H1 (cell line): ENCODE data around the gene CGNL1. TPM values are rescaled to one million over a fixed set of nuclear protein-coding genes. Genes with fewer than 3 reads are reported as not detected.
A peak's percentile ranks its signal among the peaks of the same experiment; 100 is the strongest.

Source experiments
- CTCF ChIA-PET: fragments of 300-600 bp; sonication (Branson Sonifier 250); formaldehyde crosslinking; loops from one replicate; lab custom pipeline; 2021; ENCODE audit not compliant: partially characterized antibody; lab: Charles Lee
- POLR2A ChIA-PET: fragments of 300-600 bp; sonication (Branson Sonifier 250); formaldehyde crosslinking; loops from one replicate; lab custom pipeline; 2021; ENCODE audit warnings: inconsistent platforms; ENCODE audit not compliant: partially characterized antibody; lab: Charles Lee
- DNase-seq, 2 experiments: peaks; one replicate each; pipeline versions ENCODE4 v3.0.0 to v3.0.0-alpha.2; 2010 to 2022; ENCODE audit warnings: low spot score in 2 of 2, low read depth in 1 of 2, mixed read lengths in 1 of 2
- FAIRE-seq: peaks from 2 replicates; lab custom pipeline; 2011; peaks lifted over from hg19 to GRCh38; lab: Jason Lieb, UNC
- H2AFZ ChIP-seq: 2 replicates; pipeline ENCODE4 v1.8.1; 2012; ENCODE audit warnings: low read length, inconsistent platforms
- H2AK5ac ChIP-seq: 2 replicates; pipeline ENCODE4 v1.6.1; 2013; ENCODE audit warnings: low read depth, low read length
- H2BK120ac ChIP-seq: replicated peaks from 2 replicates; pipeline ENCODE3; 2013; ENCODE audit warnings: low read depth, low read length, inconsistent platforms
- H2BK12ac ChIP-seq: 2 replicates; pipeline ENCODE4 v1.6.1; 2013; ENCODE audit warnings: low read depth, low read length
- H2BK15ac ChIP-seq: 2 replicates; pipeline ENCODE4 v1.6.1; 2013; ENCODE audit warnings: low read length
- H2BK20ac ChIP-seq: 2 replicates; pipeline ENCODE4 v1.6.1; 2013; ENCODE audit warnings: low read length
- H2BK5ac ChIP-seq: 2 replicates; pipeline ENCODE4 v1.6.1; 2013; ENCODE audit warnings: low read depth, low read length
- H3K14ac ChIP-seq: 2 replicates; pipeline ENCODE4 v1.6.1; 2013; ENCODE audit warnings: inconsistent platforms; ENCODE audit not compliant: insufficient read length
- H3K18ac ChIP-seq: 2 replicates; pipeline ENCODE4 v1.6.1; 2013; ENCODE audit warnings: low read length; ENCODE audit errors: extremely low read depth
- H3K23ac ChIP-seq: 2 replicates; pipeline ENCODE4 v1.6.1; 2013; ENCODE audit warnings: inconsistent platforms; ENCODE audit not compliant: insufficient read length
- H3K23me2 ChIP-seq: 2 replicates; pipeline ENCODE4 v1.6.1; 2013; ENCODE audit warnings: low read depth, low read length
- H3K27ac ChIP-seq: 2 replicates; pipeline ENCODE4 v1.6.1; 2011; ENCODE audit warnings: low read depth, low read length, inconsistent platforms
- H3K27me3 ChIP-seq, 4 experiments: replicated peaks in 1 of 4; 1 replicate in 1 of 4; 2 replicates in 3 of 4; pipeline versions ENCODE4 v1.6.1 to v1.8.1; 2011 to 2013; ENCODE audit warnings: low read length in 3 of 4, mild to moderate bottlenecking in 3 of 4, inconsistent platforms in 2 of 4, mixed read lengths in 2 of 4, moderate library complexity in 1 of 4; ENCODE audit not compliant: control insufficient read depth in 3 of 4, insufficient read depth in 3 of 4; ENCODE audit errors: extremely low read depth in 1 of 4
- H3K36me3 ChIP-seq, 4 experiments: 2 replicates each; pipeline versions ENCODE4 v1.6.1 to v1.8.1; 2011 to 2013; ENCODE audit warnings: mild to moderate bottlenecking in 4 of 4, low read length in 3 of 4, moderate library complexity in 2 of 4, control low read depth in 1 of 4, inconsistent platforms in 1 of 4; ENCODE audit not compliant: insufficient read depth in 4 of 4, control insufficient read depth in 2 of 4
- H3K4ac ChIP-seq: replicated peaks from 2 replicates; pipeline ENCODE3; 2013; ENCODE audit warnings: low read length, low read depth, mixed read lengths, inconsistent platforms; ENCODE audit not compliant: insufficient read length
- H3K4me1 ChIP-seq, 4 experiments: replicated peaks in 1 of 4; 1 replicate in 1 of 4; 2 replicates in 3 of 4; pipeline versions ENCODE4 v1.6.1 to v1.8.1; 2011 to 2013; ENCODE audit warnings: low read length in 3 of 4, inconsistent platforms in 2 of 4, mixed read lengths in 1 of 4; ENCODE audit not compliant: insufficient read depth in 4 of 4, control insufficient read depth in 3 of 4
- H3K4me2 ChIP-seq, 2 experiments: 2 replicates each; pipeline versions ENCODE4 v1.6.1 to v1.8.1; 2011 to 2013; ENCODE audit warnings: low read depth in 2 of 2, low read length in 2 of 2, control low read depth in 1 of 2, inconsistent platforms in 1 of 2, mild to moderate bottlenecking in 1 of 2; ENCODE audit not compliant: insufficient read depth in 1 of 2
- H3K4me3 ChIP-seq, 4 experiments: fragments of 200-600, 300-600 bp in 1 of 4; sonication (generic), shearing (Covaris generic), sonication (Bioruptor Twin) in 1 of 4; 2 replicates each; pipeline versions ENCODE4 v1.5.1 to v1.8.1; 2011 to 2016; ENCODE audit warnings: low read length in 4 of 4, low read depth in 3 of 4, control low read depth in 2 of 4, inconsistent platforms in 2 of 4, mild to moderate bottlenecking in 2 of 4, mixed read lengths in 1 of 4, moderate library complexity in 1 of 4; ENCODE audit not compliant: insufficient read depth in 2 of 4; ENCODE audit errors: extremely low read depth in 1 of 4
- H3K56ac ChIP-seq: replicated peaks from 2 replicates; pipeline ENCODE3; 2013; ENCODE audit warnings: low read depth, mild to moderate bottlenecking, mixed read lengths, low read length, inconsistent platforms; ENCODE audit not compliant: insufficient read length
- H3K79me1 ChIP-seq: 2 replicates; pipeline ENCODE4 v1.6.1; 2013; ENCODE audit warnings: low read depth, low read length, control low read depth
- H3K79me2 ChIP-seq, 2 experiments: 2 replicates each; pipeline versions ENCODE4 v1.6.1 to v1.8.1; 2012 to 2013; ENCODE audit warnings: low read length in 2 of 2, mild to moderate bottlenecking in 2 of 2, inconsistent platforms in 1 of 2; ENCODE audit not compliant: insufficient read depth in 2 of 2, control insufficient read depth in 1 of 2
- H3K9ac ChIP-seq, 4 experiments: replicated peaks in 1 of 4; 1 replicate in 1 of 4; 2 replicates in 3 of 4; pipeline versions ENCODE4 v1.6.1 to v1.8.1; 2011 to 2013; ENCODE audit warnings: low read depth in 3 of 4, low read length in 3 of 4, control low read depth in 2 of 4, mild to moderate bottlenecking in 2 of 4, moderate library complexity in 2 of 4, inconsistent platforms in 1 of 4; ENCODE audit errors: extremely low read depth in 1 of 4
- H3K9me3 ChIP-seq, 2 experiments: 2 replicates each; pipeline versions ENCODE4 v1.6.1 to v1.8.1; 2012 to 2013; ENCODE audit warnings: mild to moderate bottlenecking in 2 of 2, moderate library complexity in 2 of 2, control low read depth in 1 of 2, inconsistent platforms in 1 of 2, low read depth in 1 of 2, low read length in 1 of 2, mixed read lengths in 1 of 2; ENCODE audit not compliant: insufficient read depth in 2 of 2
- H4K20me1 ChIP-seq, 2 experiments: replicated peaks in 1 of 2; 2 replicates each; pipeline versions ENCODE3 to v1.8.1; 2011 to 2013; ENCODE audit warnings: inconsistent platforms in 2 of 2, low read length in 2 of 2, mild to moderate bottlenecking in 1 of 2; ENCODE audit not compliant: insufficient read depth in 2 of 2, control insufficient read depth in 1 of 2
- H4K5ac ChIP-seq: 2 replicates; pipeline ENCODE4 v1.6.1; 2013; ENCODE audit warnings: low read length, low read depth, mixed read lengths, inconsistent platforms; ENCODE audit not compliant: insufficient read length
- H4K8ac ChIP-seq: 2 replicates; pipeline ENCODE4 v1.8.0; 2013; ENCODE audit warnings: mild to moderate bottlenecking, moderate library complexity, low read length, inconsistent platforms; ENCODE audit not compliant: insufficient read depth; ENCODE audit errors: extremely low read depth
- H4K91ac ChIP-seq: replicated peaks from 2 replicates; pipeline ENCODE3; 2013; ENCODE audit warnings: low read length, mixed read lengths, inconsistent platforms; ENCODE audit not compliant: insufficient read length
- BCL11A ChIP-seq, 2 experiments: IDR thresholded peaks; one replicate each; pipeline ENCODE4 v1.6.1; 2011; ENCODE audit warnings: low read depth in 2 of 2, low read length in 2 of 2, mild to moderate bottlenecking in 2 of 2
- BRCA1 ChIP-seq: IDR thresholded peaks from 2 replicates; pipeline ENCODE4 v1.6.1; 2012; ENCODE audit warnings: low read depth, low read length, improper control_type of control experiment
- CHD2 ChIP-seq: IDR thresholded peaks from 2 replicates; pipeline ENCODE4 v1.6.1; 2012; ENCODE audit warnings: low read length, improper control_type of control experiment
- CREB1 ChIP-seq: IDR thresholded peaks from 2 replicates; pipeline ENCODE4 v1.6.1; 2012; ENCODE audit warnings: inconsistent platforms
- CTBP2 ChIP-seq: IDR thresholded peaks from 2 replicates; pipeline ENCODE4 v1.7.0; 2011; ENCODE audit warnings: borderline replicate concordance, mild to moderate bottlenecking, moderate library complexity, mixed read lengths, low read length; ENCODE audit not compliant: insufficient read depth, insufficient read length
- EZH2 ChIP-seq: fragments of 200-600 bp; sonication (generic); IDR thresholded peaks from 2 replicates; pipeline ENCODE4 v1.7.1; 2012; ENCODE audit warnings: low read depth, mild to moderate bottlenecking, moderate library complexity, low read length, inconsistent platforms; ENCODE audit not compliant: severe bottlenecking
- PHF8 ChIP-seq: fragments of 200-600 bp; sonication (generic); conservative IDR thresholded peaks from 2 replicates; pipeline ENCODE4 v1.7.1; 2012; ENCODE audit warnings: low read depth, mild to moderate bottlenecking, inconsistent platforms, low read length, moderate library complexity
- POLR2A ChIP-seq, 2 experiments: IDR thresholded peaks; 1 replicate in 1 of 2; 2 replicates in 1 of 2; pipeline ENCODE4 v1.6.1; 2011; ENCODE audit warnings: low read depth in 2 of 2, low read length in 2 of 2, mild to moderate bottlenecking in 2 of 2; ENCODE audit errors: control extremely low read depth in 1 of 2
- RFX5 ChIP-seq: IDR thresholded peaks from 2 replicates; pipeline ENCODE4 v1.6.1; 2011; ENCODE audit warnings: low read depth, low read length, improper control_type of control experiment, borderline replicate concordance
- SP2 ChIP-seq: IDR thresholded peaks from 2 replicates; pipeline ENCODE4 v1.6.1; 2012; ENCODE audit warnings: mild to moderate bottlenecking, low read length, inconsistent platforms
- TCF12 ChIP-seq: IDR thresholded peaks from 2 replicates; pipeline ENCODE4 v1.6.1; 2011; ENCODE audit warnings: low read depth, mild to moderate bottlenecking, low read length
- YY1 ChIP-seq: IDR thresholded peaks from 2 replicates; pipeline ENCODE4 v1.6.1; 2011; ENCODE audit warnings: low read depth, mild to moderate bottlenecking, low read length
- WGBS, 2 experiments: shearing (Covaris generic) in 1 of 2; methylation state at CpG; one replicate each; pipeline versions ENCODE4 v1.1.6 to v1.1.7; 2013 to 2015; ENCODE audit warnings: low lambda C conversion rate in 2 of 2, mixed read lengths in 2 of 2, inconsistent platforms in 1 of 2, low coverage in 1 of 2, missing lambda C conversion rate in 1 of 2; ENCODE audit not compliant: insufficient replicate concordance in 2 of 2, insufficient coverage in 1 of 2, insufficient read length in 1 of 2; ENCODE audit errors: extremely low coverage in 1 of 2, missing lambda C conversion rate in 1 of 2; 5-methylcytosine and 5-hydroxymethylcytosine counted together
- polyA plus RNA-seq, 7 experiments: library from polyadenylated mRNA; depleted of rRNA in 3 of 7; stranded (reverse) in 5 of 7; unstranded in 2 of 7; fragments of >200 nt in 5 of 7; fragments of 200-250 nt in 2 of 7; gene quantifications; 1 replicate in 5 of 7; 2 replicates in 1 of 7; 4 replicates in 1 of 7; pipeline versions ENCODE4 v1.2.1 to v1.2.3, GENCODE V29; 2011 to 2013; ENCODE audit warnings: missing spikeins in 2 of 7, mixed read lengths in 2 of 7
- total RNA-seq: library from RNA; stranded (reverse); fragmentation: NEBNext Ultra II Directional; extraction: Animal tissue kit (Norgen Biotek cat#: 25700); gene quantifications from 2 replicates; pipeline ENCODE4 v1.2.1, GENCODE V29; 2021
- TF ChIP-seq, protein P1 (sequence below), 3 experiments: IDR thresholded peaks; 1 replicate in 2 of 3; 2 replicates in 1 of 3; pipeline versions ENCODE4 v1.5.1 to v1.6.1; 2011; ENCODE audit warnings: low read length in 3 of 3, mild to moderate bottlenecking in 3 of 3, inconsistent platforms in 2 of 3, low read depth in 1 of 3, moderate library complexity in 1 of 3; ENCODE audit not compliant: insufficient read depth in 1 of 3; ENCODE audit errors: control extremely low read depth in 1 of 3

The CGNL1 gene
- total and polyA plus RNA-seq, 2 of the 8 experiments (the other 6 are each of a cell fraction or from before 2014, with no cell fraction given): 21.8 to 75.6 TPM

DNA sequence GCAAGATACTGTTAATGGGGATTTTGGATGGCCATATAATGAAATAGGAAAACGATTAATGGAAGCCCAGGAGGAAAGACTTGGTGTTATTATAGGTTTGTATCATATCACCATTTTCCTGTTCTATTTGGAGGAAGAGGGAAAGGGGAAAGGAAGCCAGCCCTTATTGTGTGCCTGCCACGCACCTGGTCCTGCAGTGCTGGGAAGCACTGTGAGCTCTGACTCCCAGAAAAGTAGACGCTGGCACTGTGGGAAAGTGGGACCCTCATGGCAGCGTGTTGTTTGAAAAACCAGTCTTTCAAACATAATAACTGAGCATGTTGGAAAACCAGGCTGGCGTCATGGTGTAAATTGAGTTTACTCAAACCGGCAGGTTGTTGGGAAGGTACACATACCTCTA, 22.0 kb downstream of the CGNL1 start:
- no peak overlapping the region for H3K56ac ChIP-seq
- no peak overlapping the region for H2BK5ac ChIP-seq
- TF ChIP-seq YY1 (no peak), EZH2 (no peak), SP2 (no peak), RFX5 (no peak), CHD2 (no peak), PHF8 (no peak), BCL11A (IDR thresholded peaks at IDR 0.05; ENCODE audit: low read depth in 2 of 2, low read length in 2 of 2) (no peak), TCF12 (no peak), BRCA1 (no peak), CREB1 (no peak), POLR2A (IDR thresholded peaks at IDR 0.05; ENCODE audit: control extremely low read depth in 1 of 2, low read depth in 2 of 2, low read length in 2 of 2) (no peak), CTBP2 (no peak)
- TF ChIP-seq, protein P1, sequence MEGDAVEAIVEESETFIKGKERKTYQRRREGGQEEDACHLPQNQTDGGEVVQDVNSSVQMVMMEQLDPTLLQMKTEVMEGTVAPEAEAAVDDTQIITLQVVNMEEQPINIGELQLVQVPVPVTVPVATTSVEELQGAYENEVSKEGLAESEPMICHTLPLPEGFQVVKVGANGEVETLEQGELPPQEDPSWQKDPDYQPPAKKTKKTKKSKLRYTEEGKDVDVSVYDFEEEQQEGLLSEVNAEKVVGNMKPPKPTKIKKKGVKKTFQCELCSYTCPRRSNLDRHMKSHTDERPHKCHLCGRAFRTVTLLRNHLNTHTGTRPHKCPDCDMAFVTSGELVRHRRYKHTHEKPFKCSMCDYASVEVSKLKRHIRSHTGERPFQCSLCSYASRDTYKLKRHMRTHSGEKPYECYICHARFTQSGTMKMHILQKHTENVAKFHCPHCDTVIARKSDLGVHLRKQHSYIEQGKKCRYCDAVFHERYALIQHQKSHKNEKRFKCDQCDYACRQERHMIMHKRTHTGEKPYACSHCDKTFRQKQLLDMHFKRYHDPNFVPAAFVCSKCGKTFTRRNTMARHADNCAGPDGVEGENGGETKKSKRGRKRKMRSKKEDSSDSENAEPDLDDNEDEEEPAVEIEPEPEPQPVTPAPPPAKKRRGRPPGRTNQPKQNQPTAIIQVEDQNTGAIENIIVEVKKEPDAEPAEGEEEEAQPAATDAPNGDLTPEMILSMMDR (IDR thresholded peaks at IDR 0.05; ENCODE audit: control extremely low read depth in 1 of 3, insufficient read depth in 1 of 3, low read depth in 1 of 3, low read length in 3 of 3): no peak
- TF ChIP-seq, all 59 proteins: peak for 0
- ChIA-PET POLR2A (interaction anchor here (1.4 kb wide), 1 partner anchor 11 kb away, joined by 3 read pairs; no protein-coding TSS in a partner anchor), CTCF (no interaction called here)
- no peak overlapping the region for H3K4me2 ChIP-seq
- H3K79me1 ChIP-seq: peaks cover 11% of the 10 kb centered on the region
- no peak overlapping the region for H2BK20ac ChIP-seq
- no peaks in the 10 kb centered on the region for H3K23me2 ChIP-seq
- H3K23ac ChIP-seq: no peak overlapping the region
- H3K36me3 ChIP-seq: peaks cover 0 to 30% (median 1%) of the 10 kb centered on the region in 4 experiments; a peak in 2 of 8 replicates
- H4K5ac ChIP-seq: no peak overlapping the region
- peaks cover 0 to 6% of the 10 kb centered on the region in 2 experiments for H4K20me1 ChIP-seq
- FAIRE-seq (peak; percentile 79), DNase-seq (no peak)
- H3K4me1 ChIP-seq: peaks cover 1 to 9% (median 7%) of the 10 kb centered on the region in 4 experiments; a peak in 5 of 7 replicates
- no peak overlapping the region for H2BK120ac ChIP-seq
- H3K9ac ChIP-seq: no peak overlapping the region
- no peak overlapping the region for H2AK5ac ChIP-seq
- H2AFZ ChIP-seq: no peak overlapping the region
- no peak overlapping the region for H3K27ac ChIP-seq
- H3K4me3 ChIP-seq: no peak overlapping the region
- H4K91ac ChIP-seq: no peak overlapping the region
- H2BK12ac ChIP-seq: no peak overlapping the region
- no peaks in the 10 kb centered on the region for H3K27me3 ChIP-seq
- H2BK15ac ChIP-seq: no peak overlapping the region
- H3K9me3 ChIP-seq: no peaks in the 10 kb centered on the region; a peak in 1 of 4 replicates
- WGBS, 2 experiments: 85% methylated on average over 6 of the region's 6 CpGs; no CpG with 5 or more reads in 1 of the 2 experiments
- H3K14ac ChIP-seq: no peak overlapping the region
- H4K8ac ChIP-seq: no peak overlapping the region
- H3K79me2 ChIP-seq: peaks cover 0 to 91% of the 10 kb centered on the region in 2 experiments; a peak in 2 of 4 replicates
- H3K18ac ChIP-seq: no peak overlapping the region
- no peak overlapping the region for H3K4ac ChIP-seq
